NCI-H510A (cell line): ENCODE data around the gene ZNRF1.
"Not testable (repeated sequence)": the region's sequence is repeated elsewhere in the genome, so short reads cannot be mapped to it uniquely, and the experiment has no call there.

Source experiments
- DNase-seq: peaks from one replicate; lab custom pipeline; 2025; lab: John Stamatoyannopoulos, UW

The ZNRF1 gene

GRCh38 chr16:75002474-75002873 lies 3.6 kb downstream of the ZNRF1 start:
- DNase-seq = no peak

- no peak for DNase-seq
Observed at GRCh38 chr16:75003931-75004330, 5.1 kb downstream of the ZNRF1 start.

GRCh38 chr16:75004460-75004859 lies 5.6 kb downstream of the ZNRF1 start:
- DNase-seq = no peak

- no peak for DNase-seq
Observed at GRCh38 chr16:75005697-75006096, 6.9 kb downstream of the ZNRF1 start.

- no peak for DNase-seq
Observed at GRCh38 chr16:75007443-75007842, 8.6 kb downstream of the ZNRF1 start.

GRCh38 chr16:75010427-75010826 lies 11.6 kb downstream of the ZNRF1 start:
- no peak for DNase-seq

GRCh38 chr16:75011634-75012307 lies 12.9 kb downstream of the ZNRF1 start:
- DNase-seq = no peak

- no peak for DNase-seq
Observed at GRCh38 chr16:75012380-75013081, 13.7 kb downstream of the ZNRF1 start.

- DNase-seq = not testable (repeated sequence)
Observed at GRCh38 chr16:75013123-75013522, 14.3 kb downstream of the ZNRF1 start.

- no peak for DNase-seq
Observed at GRCh38 chr16:75014318-75014717, 15.5 kb downstream of the ZNRF1 start.

GRCh38 chr16:75016451-75017081 lies 17.7 kb downstream of the ZNRF1 start:
- DNase-seq = not testable (repeated sequence)

GRCh38 chr16:75017670-75018525 lies 19.1 kb downstream of the ZNRF1 start:
- no peak for DNase-seq

- DNase-seq = no peak
Observed at GRCh38 chr16:75019007-75019406, 20.2 kb downstream of the ZNRF1 start.

GRCh38 chr16:75019586-75019985 lies 20.8 kb downstream of the ZNRF1 start:
- DNase-seq = no peak

GRCh38 chr16:75021410-75021809 lies 22.6 kb downstream of the ZNRF1 start:
- DNase-seq = no peak

GRCh38 chr16:75022567-75022966 lies 23.7 kb downstream of the ZNRF1 start:
- no peak for DNase-seq

GRCh38 chr16:75023009-75023408 lies 24.2 kb downstream of the ZNRF1 start:
- DNase-seq = no peak

- DNase-seq = no peak
Observed at GRCh38 chr16:75024182-75024581, 25.4 kb downstream of the ZNRF1 start.

- DNase-seq = no peak
Observed at GRCh38 chr16:75024594-75024993, 25.8 kb downstream of the ZNRF1 start.

- DNase-seq = no peak
Observed at GRCh38 chr16:75025761-75026160, 26.9 kb downstream of the ZNRF1 start.

- DNase-seq = not testable (repeated sequence)
Observed at GRCh38 chr16:75026239-75026891, 27.5 kb downstream of the ZNRF1 start.

GRCh38 chr16:75026892-75027391 lies 28.1 kb downstream of the ZNRF1 start:
- DNase-seq = no peak
